SK-N-SH (cell line): Measurements from ENCODE around the gene XPO1. TPM values are rescaled to one million over a fixed set of nuclear protein-coding genes. Genes with fewer than 3 reads are reported as not detected.

Experiments used
- CTCF ChIA-PET: fragments of 300-600, 350-600 bp; formaldehyde crosslinking; extraction: SDS; loops from one replicate; lab custom pipeline; 2021; lab: Yijun Ruan, JAX
- POLR2A ChIA-PET: fragments of 350-600 bp; sonication (Branson Sonifier 250); formaldehyde crosslinking; extraction: SDS; loops from one replicate; lab custom pipeline; 2020; ENCODE audit warnings: antibody characterized with exemption, inconsistent platforms; lab: Yijun Ruan, JAX
- DNase-seq: peaks from one replicate; pipeline ENCODE4 v3.0.0; 2012
- H2AFZ ChIP-seq: fragments of 200-600 bp; sonication (generic); 2 replicates; pipeline ENCODE4 v1.8.1; 2016; ENCODE audit warnings: antibody characterized with exemption, mild to moderate bottlenecking, low read depth
- H3F3A ChIP-seq: fragments of 200-600 bp; sonication (generic); replicated peaks from 2 replicates; pipeline ENCODE3; 2016; ENCODE audit warnings: antibody characterized with exemption, mild to moderate bottlenecking; ENCODE audit not compliant: insufficient read depth
- H3K27ac ChIP-seq, 2 experiments: fragments of 200-500 bp in 1 of 2; fragments of 200-600 bp in 1 of 2; sonication (Bioruptor generic) in 1 of 2; sonication (generic), shearing (Covaris generic) in 1 of 2; 2 replicates each; pipeline versions ENCODE4 v1.5.1 to v1.6.1; 2014 to 2016; ENCODE audit warnings: low read depth in 2 of 2, inconsistent platforms in 1 of 2, low read length in 1 of 2, mild to moderate bottlenecking in 1 of 2, mixed read lengths in 1 of 2
- H3K27me3 ChIP-seq: fragments of 200-600 bp; sonication (generic), shearing (Covaris generic); 2 replicates; pipeline ENCODE4 v1.6.1; 2016; ENCODE audit warnings: mixed run types; ENCODE audit not compliant: insufficient read depth
- H3K36me3 ChIP-seq, 2 experiments: fragments of 200-500 bp in 1 of 2; fragments of 200-600 bp in 1 of 2; sonication (Bioruptor generic) in 1 of 2; sonication (generic) in 1 of 2; replicated peaks in 1 of 2; 2 replicates each; pipeline versions ENCODE3 to v1.5.1; 2014 to 2016; ENCODE audit warnings: low read length in 1 of 2, mild to moderate bottlenecking in 1 of 2; ENCODE audit not compliant: insufficient read depth in 2 of 2, control insufficient read depth in 1 of 2
- H3K4me1 ChIP-seq, 2 experiments: fragments of 200-500 bp in 1 of 2; fragments of 200-600 bp in 1 of 2; sonication (Bioruptor generic) in 1 of 2; sonication (generic), shearing (Covaris generic) in 1 of 2; 2 replicates each; pipeline versions ENCODE4 v1.5.1 to v1.6.1; 2014 to 2016; ENCODE audit warnings: low read depth in 1 of 2, low read length in 1 of 2, mixed run types in 1 of 2; ENCODE audit not compliant: insufficient read depth in 2 of 2, control insufficient read depth in 1 of 2
- H3K4me2 ChIP-seq: fragments of 200-600 bp; sonication (generic), shearing (Covaris generic); 2 replicates; pipeline ENCODE4 v1.6.1; 2017; ENCODE audit warnings: mixed run types
- H3K4me3 ChIP-seq, 2 experiments: fragments of 200-500 bp in 1 of 2; fragments of 200-600 bp in 1 of 2; sonication (Bioruptor generic) in 1 of 2; sonication (generic), shearing (Covaris generic) in 1 of 2; 2 replicates each; pipeline versions ENCODE4 v1.5.1 to v1.8.1; 2014 to 2016; ENCODE audit warnings: low read depth in 2 of 2, inconsistent platforms in 1 of 2, low read length in 1 of 2, mild to moderate bottlenecking in 1 of 2, mixed read lengths in 1 of 2, moderate library complexity in 1 of 2
- H3K79me2 ChIP-seq: fragments of 200-600 bp; sonication (generic); 2 replicates; pipeline ENCODE4 v1.8.1; 2017; ENCODE audit warnings: mild to moderate bottlenecking; ENCODE audit not compliant: insufficient read depth
- H3K9ac ChIP-seq: fragments of 200-600 bp; sonication (generic); 2 replicates; pipeline ENCODE4 v1.6.1; 2017; ENCODE audit warnings: mixed run types
- H3K9me2 ChIP-seq: fragments of 200-600 bp; sonication (generic); 2 replicates; pipeline ENCODE4 v1.6.1; 2017; ENCODE audit warnings: mixed run types
- H3K9me3 ChIP-seq: fragments of 200-600 bp; sonication (generic); 2 replicates; pipeline ENCODE4 v1.6.1; 2017; ENCODE audit warnings: mixed run types, mild to moderate bottlenecking, moderate library complexity
- H4K20me1 ChIP-seq: fragments of 200-600 bp; sonication (generic); 2 replicates; pipeline ENCODE4 v1.6.1; 2017; ENCODE audit warnings: mild to moderate bottlenecking, mixed run types; ENCODE audit not compliant: insufficient read depth
- ELF1 ChIP-seq: IDR thresholded peaks from 2 replicates; pipeline ENCODE4 v1.4.0; 2012
- EZH2phosphoT487 ChIP-seq: fragments of 200-600 bp; sonication (generic); IDR thresholded peaks from 2 replicates; pipeline ENCODE4 v1.6.1; 2017; ENCODE audit warnings: low read depth, mixed run types, mild to moderate bottlenecking, antibody characterized with exemption, moderate library complexity, borderline replicate concordance
- FOSL2 ChIP-seq: IDR thresholded peaks from 2 replicates; pipeline ENCODE4 v1.4.0; 2012; ENCODE audit warnings: low read depth, mild to moderate bottlenecking, moderate library complexity, borderline replicate concordance
- FOXJ3 ChIP-seq: sonication (generic); formaldehyde crosslinking; IDR thresholded peaks from 2 replicates; pipeline ENCODE4 v1.5.1; 2020; ENCODE audit warnings: mild to moderate bottlenecking, missing genetic modification reagents
- GABPA ChIP-seq: IDR thresholded peaks from 2 replicates; pipeline ENCODE4 v1.4.0; 2012; ENCODE audit warnings: low read depth, mild to moderate bottlenecking
- GATA2 ChIP-seq: sonication (generic); formaldehyde crosslinking; IDR thresholded peaks from 2 replicates; pipeline ENCODE4 v1.5.0; 2020; ENCODE audit warnings: mild to moderate bottlenecking, missing genetic modification reagents
- IRF3 ChIP-seq: fragments of 150-350 bp; IDR thresholded peaks from 2 replicates; pipeline ENCODE4 v1.6.1; 2016; ENCODE audit warnings: mild to moderate bottlenecking, low read depth, low read length
- JUND ChIP-seq: IDR thresholded peaks from 2 replicates; pipeline ENCODE4 v1.4.0; 2012
- MAX ChIP-seq: IDR thresholded peaks from 2 replicates; pipeline ENCODE4 v1.4.0; 2012; ENCODE audit warnings: low read depth
- MXI1 ChIP-seq: IDR thresholded peaks from 2 replicates; pipeline ENCODE4 v1.6.1; 2012; ENCODE audit warnings: mild to moderate bottlenecking, low read depth, low read length, improper control_type of control experiment
- PBX3 ChIP-seq: IDR thresholded peaks from 2 replicates; pipeline ENCODE4; 2012
- POLR2AphosphoS5 ChIP-seq: IDR thresholded peaks from 2 replicates; pipeline ENCODE4 v1.6.1; 2012; ENCODE audit warnings: low read depth, low read length
- RAD21 ChIP-seq: IDR thresholded peaks from 2 replicates; pipeline ENCODE4 v1.6.1; 2012; ENCODE audit warnings: mild to moderate bottlenecking, low read length
- RCOR1 ChIP-seq: fragments of 150-350 bp; IDR thresholded peaks from 2 replicates; pipeline ENCODE4 v1.6.1; 2017; ENCODE audit warnings: antibody characterized with exemption, low read length
- REST ChIP-seq: IDR thresholded peaks from 2 replicates; pipeline ENCODE4 v1.6.1; 2012; ENCODE audit warnings: mild to moderate bottlenecking, low read depth, low read length, moderate library complexity
- RFX5 ChIP-seq: IDR thresholded peaks from 2 replicates; pipeline ENCODE4 v1.6.1; 2012; ENCODE audit warnings: mild to moderate bottlenecking, improper control_type of control experiment, low read length
- RXRA ChIP-seq: IDR thresholded peaks from 2 replicates; pipeline ENCODE4 v1.4.0; 2012; ENCODE audit warnings: low read depth, mild to moderate bottlenecking, borderline replicate concordance
- TAF1 ChIP-seq: IDR thresholded peaks from 2 replicates; pipeline ENCODE4 v1.6.1; 2012; ENCODE audit warnings: low read depth, mild to moderate bottlenecking, low read length, moderate library complexity, borderline replicate concordance
- TCF12 ChIP-seq: IDR thresholded peaks from 2 replicates; pipeline ENCODE4 v1.4.0; 2012
- ZBTB33 ChIP-seq: IDR thresholded peaks from 2 replicates; pipeline ENCODE4 v1.4.0; 2012; ENCODE audit warnings: low read depth, borderline replicate concordance
- WGBS: methylation state at CpG from one replicate; pipeline ENCODE4 v1.1.6; 2017; ENCODE audit warnings: low lambda C conversion rate; 5-methylcytosine and 5-hydroxymethylcytosine counted together
- polyA plus RNA-seq, 3 experiments: library from polyadenylated mRNA; depleted of rRNA; stranded (reverse); fragments of >200 nt; gene quantifications; 2 replicates each; pipeline ENCODE4 v1.2.3, GENCODE V29; 2012

Gene XPO1
- polyA plus RNA-seq, 1 of the 3 experiments (the other 2 are of a cell fraction): 61.0 TPM

- TF ChIP-seq IRF3: no peak
- no peak for TF ChIP-seq TCF12
- TF ChIP-seq TAF1: no peak
- TF ChIP-seq FOSL2: no peak
- no peak for TF ChIP-seq ZBTB33
- no peak for TF ChIP-seq ELF1
- no peak for TF ChIP-seq PBX3
- TF ChIP-seq MAX: no peak
- TF ChIP-seq GABPA: no peak
- no peak for TF ChIP-seq EZH2phosphoT487
- no peak for TF ChIP-seq GATA2 (CRISPR knock-in tag)
- TF ChIP-seq RFX5: no peak
- no peak for TF ChIP-seq JUND
- DNase-seq: no peak
- Histone ChIP-seq H3K4me1 (no peaks in the 10 kb centered on the region), H3K27me3 (no peaks in the 10 kb centered on the region), H3K79me2 (peaks cover 100% of the 10 kb centered on the region), H3F3A (peaks cover 17% of the 10 kb centered on the region), H3K4me2 (no peak overlapping the region), H2AFZ (no peak overlapping the region), H3K36me3 (peaks cover 0 to 35% of the 10 kb centered on the region in 2 experiments), H3K4me3 (no peak overlapping the region), H3K9me2 (no peaks in the 10 kb centered on the region), H3K27ac (no peak overlapping the region), H4K20me1 (peaks cover 83% of the 10 kb centered on the region), H3K9me3 (no peaks in the 10 kb centered on the region), H3K9ac (no peak overlapping the region)
- 98% methylated on average over 9 of the region's 9 CpGs for WGBS
- POLR2A ChIA-PET: no interaction called here
- CTCF ChIA-PET: no interaction called here
These were observed 87.0 kb downstream of the XPO1 start for GRCh38 chr2:61451178-61451577.

GRCh38 chr2:61450144-61450543, 88.0 kb downstream of the XPO1 start:
- POLR2A ChIA-PET: no interaction called here
- no peak overlapping the region for H3K4me2 ChIP-seq

More at GRCh38 chr2:61450144-61450543, 88.0 kb downstream of the XPO1 start:
- TF ChIP-seq RXRA (no peak), ZBTB33 (no peak), FOXJ3 (CRISPR knock-in tag) (no peak), POLR2AphosphoS5 (no peak), RAD21 (no peak), REST (no peak), GABPA (no peak), RCOR1 (no peak), MXI1 (no peak)
- CTCF ChIA-PET: no interaction called here
- Histone ChIP-seq H3F3A (peaks cover 20% of the 10 kb centered on the region), H3K9me2 (no peaks in the 10 kb centered on the region), H3K9ac (no peak overlapping the region), H3K4me1 (no peaks in the 10 kb centered on the region), H4K20me1 (peaks cover 73% of the 10 kb centered on the region), H2AFZ (no peak overlapping the region), H3K27ac (no peak overlapping the region), H3K79me2 (peaks cover 100% of the 10 kb centered on the region), H3K9me3 (no peaks in the 10 kb centered on the region), H3K36me3 (peaks cover 0 to 35% of the 10 kb centered on the region in 2 experiments), H3K27me3 (no peaks in the 10 kb centered on the region), H3K4me3 (no peak overlapping the region)
- no peak for DNase-seq
- 92% methylated on average over 4 of the region's 4 CpGs for whole genome bisulfite sequencing
